Neutrophil (primary cell): ENCODE results near the gene HDAC11.

Experiments
- H3K27ac ChIP-seq: fragments of 200-600 bp; sonication (generic); 2 replicates; pipeline ENCODE4 v1.5.1; 2016; ENCODE audit warnings: mild to moderate bottlenecking, moderate library complexity
- H3K27me3 ChIP-seq: fragments of 200-600 bp; sonication (generic); 2 replicates; pipeline ENCODE4 v1.6.0; 2016; ENCODE audit warnings: mild to moderate bottlenecking
- H3K36me3 ChIP-seq: fragments of 200-600 bp; sonication (generic); 2 replicates; pipeline ENCODE4 v1.5.1; 2017
- H3K4me1 ChIP-seq, 2 experiments: fragments of 200-600 bp in 1 of 2; sonication (generic) in 1 of 2; 1 replicate in 1 of 2; 2 replicates in 1 of 2; pipeline versions ENCODE4 v1.5.1 to v1.6.1; 2013 to 2016; ENCODE audit warnings: low read depth in 1 of 2, low read length in 1 of 2, mild to moderate bottlenecking in 1 of 2, moderate library complexity in 1 of 2; ENCODE audit not compliant: control insufficient read depth in 1 of 2, insufficient read depth in 1 of 2
- H3K4me3 ChIP-seq, 2 experiments: fragments of 200-600 bp in 1 of 2; sonication (generic) in 1 of 2; 1 replicate in 1 of 2; 2 replicates in 1 of 2; pipeline ENCODE4 v1.5.1; 2013 to 2016; ENCODE audit warnings: low read depth in 1 of 2, low read length in 1 of 2, mild to moderate bottlenecking in 1 of 2, moderate library complexity in 1 of 2
- H3K9me3 ChIP-seq: fragments of 200-600 bp; sonication (generic); 2 replicates; pipeline ENCODE4 v1.5.1; 2016
- CTCF ChIP-seq: fragments of 200-600 bp; sonication (generic); IDR thresholded peaks from 2 replicates; pipeline ENCODE4 v1.5.1; 2016; ENCODE audit warnings: antibody characterized with exemption

HDAC11 gene

GRCh38 chr3:13532631-13533030 is 52.5 kb downstream of the HDAC11 start:
- Histone ChIP-seq H3K9me3 (no peaks in the 10 kb centered on the region), H3K4me1 (no peaks in the 10 kb centered on the region), H3K36me3 (no peaks in the 10 kb centered on the region), H3K27ac (no peak overlapping the region), H3K27me3 (peaks cover 8% of the 10 kb centered on the region), H3K4me3 (no peak overlapping the region)
- no peak for TF ChIP-seq CTCF

GRCh38 chr3:13533885-13534301 is 53.8 kb downstream of the HDAC11 start:
- no peak overlapping the region for H3K4me3 ChIP-seq
- H3K9me3 ChIP-seq = no peaks in the 10 kb centered on the region
- no peak for TF ChIP-seq CTCF
- no peaks in the 10 kb centered on the region for H3K36me3 ChIP-seq
- no peaks in the 10 kb centered on the region for H3K4me1 ChIP-seq
- no peak overlapping the region for H3K27ac ChIP-seq
- H3K27me3 ChIP-seq = peaks cover 8% of the 10 kb centered on the region

- H3K4me1 ChIP-seq = no peaks in the 10 kb centered on the region
- H3K9me3 ChIP-seq = no peaks in the 10 kb centered on the region
- H3K4me3 ChIP-seq = no peak overlapping the region
- TF ChIP-seq CTCF = no peak
- no peaks in the 10 kb centered on the region for H3K36me3 ChIP-seq
- H3K27ac ChIP-seq = no peak overlapping the region
- peaks cover 8% of the 10 kb centered on the region for H3K27me3 ChIP-seq
Measured at GRCh38 chr3:13535526-13535875, 55.4 kb downstream of the HDAC11 start.

- Histone ChIP-seq H3K4me3 (no peak overlapping the region), H3K9me3 (no peaks in the 10 kb centered on the region), H3K36me3 (no peaks in the 10 kb centered on the region), H3K27ac (no peak overlapping the region), H3K4me1 (no peaks in the 10 kb centered on the region), H3K27me3 (peaks cover 8% of the 10 kb centered on the region)
- TF ChIP-seq CTCF = no peak
Measured at GRCh38 chr3:13535905-13536304, 55.8 kb downstream of the HDAC11 start.

- Histone ChIP-seq H3K27ac (no peak overlapping the region), H3K27me3 (peaks cover 8% of the 10 kb centered on the region), H3K36me3 (no peaks in the 10 kb centered on the region), H3K4me3 (no peak overlapping the region), H3K9me3 (no peaks in the 10 kb centered on the region), H3K4me1 (no peaks in the 10 kb centered on the region)
- no peak for TF ChIP-seq CTCF
Measured at GRCh38 chr3:13536432-13536831, 56.3 kb downstream of the HDAC11 start.

- H3K27me3 ChIP-seq = peaks cover 8% of the 10 kb centered on the region
- no peak overlapping the region for H3K4me3 ChIP-seq
- H3K4me1 ChIP-seq = no peaks in the 10 kb centered on the region
- no peak for TF ChIP-seq CTCF
- no peaks in the 10 kb centered on the region for H3K9me3 ChIP-seq
- no peaks in the 10 kb centered on the region for H3K36me3 ChIP-seq
- H3K27ac ChIP-seq = no peak overlapping the region
Measured at GRCh38 chr3:13536832-13537231, 56.7 kb downstream of the HDAC11 start.
